GM12874 (cell line): ENCODE measurements around the gene SLC8A1.
A peak's percentile ranks its signal among the peaks of the same experiment; 100 is the strongest.

Source experiments
- TF ChIP-seq, protein P1 (sequence below): IDR thresholded peaks from 2 replicates; pipeline ENCODE4 v1.5.1; 2011; ENCODE audit warnings: low read depth, mild to moderate bottlenecking, control low read depth, low read length, moderate library complexity; ENCODE audit not compliant: insufficient read depth

Gene SLC8A1

DNA sequence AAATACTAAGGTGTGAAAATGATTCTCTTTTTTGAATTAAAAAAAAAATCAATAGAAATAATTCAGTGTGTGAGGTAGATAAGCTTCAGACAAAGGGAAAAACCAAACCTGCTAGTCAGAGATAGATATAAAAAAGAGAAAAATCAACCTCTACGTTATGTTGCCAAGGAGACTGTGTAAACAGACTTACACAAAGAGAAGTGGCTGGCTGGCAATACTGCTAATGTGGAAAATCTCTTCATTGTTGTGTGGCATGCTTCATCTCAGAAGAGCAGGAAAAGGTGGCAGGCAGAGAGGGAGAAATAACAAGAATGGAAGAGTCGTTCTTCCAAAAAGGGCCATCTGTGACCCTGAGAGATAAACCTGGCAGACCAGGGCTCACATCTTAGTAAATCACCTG, 200.8 kb downstream of the SLC8A1 start:
- TF ChIP-seq, protein P1, sequence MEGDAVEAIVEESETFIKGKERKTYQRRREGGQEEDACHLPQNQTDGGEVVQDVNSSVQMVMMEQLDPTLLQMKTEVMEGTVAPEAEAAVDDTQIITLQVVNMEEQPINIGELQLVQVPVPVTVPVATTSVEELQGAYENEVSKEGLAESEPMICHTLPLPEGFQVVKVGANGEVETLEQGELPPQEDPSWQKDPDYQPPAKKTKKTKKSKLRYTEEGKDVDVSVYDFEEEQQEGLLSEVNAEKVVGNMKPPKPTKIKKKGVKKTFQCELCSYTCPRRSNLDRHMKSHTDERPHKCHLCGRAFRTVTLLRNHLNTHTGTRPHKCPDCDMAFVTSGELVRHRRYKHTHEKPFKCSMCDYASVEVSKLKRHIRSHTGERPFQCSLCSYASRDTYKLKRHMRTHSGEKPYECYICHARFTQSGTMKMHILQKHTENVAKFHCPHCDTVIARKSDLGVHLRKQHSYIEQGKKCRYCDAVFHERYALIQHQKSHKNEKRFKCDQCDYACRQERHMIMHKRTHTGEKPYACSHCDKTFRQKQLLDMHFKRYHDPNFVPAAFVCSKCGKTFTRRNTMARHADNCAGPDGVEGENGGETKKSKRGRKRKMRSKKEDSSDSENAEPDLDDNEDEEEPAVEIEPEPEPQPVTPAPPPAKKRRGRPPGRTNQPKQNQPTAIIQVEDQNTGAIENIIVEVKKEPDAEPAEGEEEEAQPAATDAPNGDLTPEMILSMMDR, result no peak

DNA sequence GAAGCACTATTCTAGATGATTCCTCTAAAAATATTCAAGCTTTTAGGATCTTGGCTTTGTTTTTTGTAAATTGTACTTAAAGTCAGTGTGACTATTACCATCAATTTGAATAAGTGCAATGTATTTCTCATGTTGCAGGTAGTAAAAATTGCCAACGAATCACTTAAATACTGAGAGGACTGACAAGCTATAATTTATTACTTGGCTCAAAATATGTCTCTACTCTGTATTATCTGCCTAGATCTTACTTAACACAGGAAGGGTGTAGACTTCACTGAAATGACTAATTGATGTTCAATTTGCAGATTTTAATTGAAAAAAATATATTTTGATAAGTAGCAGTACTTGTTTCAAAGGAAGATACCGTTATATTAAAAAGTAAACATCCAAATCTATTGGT, 202.3 kb downstream of the SLC8A1 start:
- TF ChIP-seq, protein P1, result no peak

DNA sequence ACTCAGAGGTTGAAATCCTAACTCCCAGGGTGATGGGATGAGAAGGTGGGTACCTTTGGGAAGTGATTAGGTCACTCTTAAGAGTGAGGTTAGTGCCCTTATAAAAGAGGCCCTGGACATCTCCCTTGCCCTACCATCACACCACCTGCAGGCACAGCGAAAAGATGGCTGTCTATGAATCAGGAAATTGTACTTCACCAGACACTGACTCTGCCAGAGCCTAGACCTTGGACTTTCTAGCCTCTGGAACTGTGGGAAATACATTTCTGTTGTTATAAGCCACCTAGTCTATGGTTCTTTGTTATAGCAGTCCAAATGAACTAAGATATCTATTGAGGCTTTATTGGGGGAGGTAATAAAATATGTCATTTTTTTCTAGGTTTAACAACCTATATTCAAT, 203.6 kb downstream of the SLC8A1 start:
- TF ChIP-seq, protein P1, result no peak

DNA sequence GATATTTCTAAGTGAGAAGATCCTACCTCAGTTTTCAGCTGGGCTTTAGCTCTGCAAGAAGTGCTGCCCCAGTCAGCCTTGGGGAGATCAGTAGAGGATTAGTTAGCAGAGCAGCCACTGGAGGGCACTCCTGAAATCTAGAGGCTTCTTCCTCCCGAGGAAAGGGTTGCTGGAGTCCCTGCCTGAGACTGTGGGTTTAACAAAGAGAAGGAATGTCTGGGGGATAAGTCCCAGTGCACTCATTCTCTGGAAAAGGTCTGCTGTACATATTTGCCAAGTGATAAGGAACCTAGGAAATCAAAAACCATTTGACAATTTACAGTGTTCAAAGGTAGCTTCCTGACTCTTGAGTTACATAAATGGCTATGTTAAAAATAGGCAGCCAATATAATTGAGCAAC, 207.2 kb downstream of the SLC8A1 start:
- TF ChIP-seq, protein P1, result peak; percentile 49

DNA sequence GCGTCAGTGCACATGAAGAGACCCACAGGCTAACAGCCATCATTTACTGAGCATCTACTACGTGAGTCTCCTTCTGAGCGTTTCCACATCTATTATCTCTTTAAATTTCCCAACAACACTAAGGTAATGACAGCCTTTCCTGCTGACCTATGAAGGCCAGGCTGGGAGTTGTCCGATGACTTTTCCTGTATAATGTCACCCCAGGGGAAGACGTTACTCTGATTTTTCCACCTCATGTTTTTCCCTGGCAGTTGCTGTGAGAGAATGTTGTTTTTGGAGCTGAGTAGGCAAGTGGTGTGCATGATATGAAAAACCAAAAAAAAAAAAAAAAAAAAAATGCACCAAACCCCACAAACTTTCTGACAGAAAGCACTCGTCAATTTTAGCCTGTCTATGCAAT, 207.6 kb downstream of the SLC8A1 start:
- TF ChIP-seq, protein P1, result no peak

DNA sequence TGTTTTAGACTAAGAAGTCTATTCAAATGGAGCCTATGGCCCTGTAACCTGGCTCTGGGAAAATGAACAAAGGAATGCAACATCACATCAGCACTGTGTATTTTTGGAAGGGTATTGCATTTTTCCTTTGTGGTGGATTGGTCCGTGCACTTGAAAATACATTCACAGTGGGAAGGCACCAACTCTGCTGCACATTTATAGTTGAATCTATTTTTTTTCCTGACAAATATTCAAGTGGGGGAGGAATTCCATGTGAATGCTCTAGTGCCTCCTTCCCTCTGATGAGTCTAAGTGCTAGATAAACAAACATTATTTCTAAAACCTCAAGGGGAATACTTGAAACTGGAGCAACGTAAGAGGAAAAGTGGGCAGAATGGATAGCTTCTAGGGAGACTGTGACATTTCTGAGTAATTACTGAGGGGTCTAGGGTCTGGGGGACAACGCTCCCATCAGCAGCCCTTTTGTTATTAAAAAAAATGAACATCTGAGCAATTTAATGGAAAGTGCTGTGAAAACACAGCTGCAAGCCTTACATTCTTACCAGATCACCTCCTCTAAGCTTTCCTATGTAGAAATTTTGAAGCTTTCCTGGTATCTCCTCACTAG, 208.2 kb downstream of the SLC8A1 start:
- TF ChIP-seq, protein P1, result no peak

DNA sequence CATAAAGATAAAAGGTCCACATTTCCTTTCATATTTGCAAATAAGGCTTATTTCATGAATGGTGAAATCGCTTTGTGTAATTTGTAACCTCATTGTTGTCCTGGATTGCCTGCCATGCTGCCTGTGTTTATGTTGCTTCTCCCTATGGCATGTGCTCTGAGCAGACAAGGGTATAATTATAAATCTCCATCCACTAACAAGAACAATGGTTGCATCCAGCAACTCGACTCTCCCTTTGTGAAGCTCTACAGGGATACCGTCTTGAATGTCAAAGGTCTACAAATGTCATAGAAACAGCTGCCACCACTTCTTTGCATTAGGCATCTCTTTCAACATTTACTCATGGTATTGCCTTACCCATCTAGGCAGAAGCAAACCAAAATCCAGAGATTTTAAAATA, 209.6 kb downstream of the SLC8A1 start:
- TF ChIP-seq, protein P1, result no peak
